ENCODE measurements around the gene CPD.
"Not testable (repeated sequence)": the region's sequence is repeated elsewhere in the genome, so short reads cannot be mapped to it uniquely, and the experiment has no call there.

CPD gene

GRCh38 chr17:30433514-30433913 is 54.8 kb downstream of the CPD start:
- Histone ChIP-seq H3K9me3 (ENCODE audit: insufficient read depth, low read length) (no peaks in the 10 kb centered on the region), H4K20me1 (ENCODE audit: low read depth, low read length) (no peaks in the 10 kb centered on the region), H3K4me3 (ENCODE audit: insufficient read depth, low read length, poor library complexity, severe bottlenecking) (no peak overlapping the region), H3K27ac (ENCODE audit: low read depth, low read length) (no peak overlapping the region), H3K79me2 (ENCODE audit: insufficient read depth, low read length) (no peaks in the 10 kb centered on the region), H3K36me3 (ENCODE audit: low read length) (no peaks in the 10 kb centered on the region), H3K9ac (ENCODE audit: low read length) (no peak overlapping the region), H3K27me3 (ENCODE audit: low read length) (no peaks in the 10 kb centered on the region), H3K9me2 (replicated peaks; ENCODE audit: insufficient read depth, low read length) (no peaks in the 10 kb centered on the region), H3K4me2 (ENCODE audit: low read depth, low read length, poor library complexity, severe bottlenecking) (no peak overlapping the region), H3F3A (ENCODE audit: insufficient read depth) (no peaks in the 10 kb centered on the region; the same call in 1 of the 2 replicates), H2AFZ (ENCODE audit: low read depth, low read length, severe bottlenecking) (no peak overlapping the region)
- TF ChIP-seq CTCF (IDR thresholded peaks at IDR 0.05; ENCODE audit: insufficient read depth, low read length, poor library complexity, severe bottlenecking) (no peak), EZH2phosphoT487 (conservative IDR thresholded peaks at IDR 0.05; ENCODE audit: low read length) (no peak)

- Histone ChIP-seq H3K36me3 (ENCODE audit: low read length) (no peaks in the 10 kb centered on the region), H3K9me2 (replicated peaks; ENCODE audit: insufficient read depth, low read length) (no peaks in the 10 kb centered on the region), H3K9ac (ENCODE audit: low read length) (no peak overlapping the region), H4K20me1 (ENCODE audit: low read depth, low read length) (no peaks in the 10 kb centered on the region), H3K27ac (ENCODE audit: low read depth, low read length) (no peak overlapping the region), H2AFZ (ENCODE audit: low read depth, low read length, severe bottlenecking) (no peak overlapping the region), H3K79me2 (ENCODE audit: insufficient read depth, low read length) (no peaks in the 10 kb centered on the region), H3K4me2 (ENCODE audit: low read depth, low read length, poor library complexity, severe bottlenecking) (no peak overlapping the region), H3K27me3 (ENCODE audit: low read length) (no peaks in the 10 kb centered on the region), H3F3A (ENCODE audit: insufficient read depth) (no peaks in the 10 kb centered on the region), H3K4me3 (ENCODE audit: insufficient read depth, low read length, poor library complexity, severe bottlenecking) (no peak overlapping the region), H3K9me3 (ENCODE audit: insufficient read depth, low read length) (no peaks in the 10 kb centered on the region)
- TF ChIP-seq EZH2phosphoT487 (conservative IDR thresholded peaks at IDR 0.05; ENCODE audit: low read length) (no peak), CTCF (IDR thresholded peaks at IDR 0.05; ENCODE audit: insufficient read depth, low read length, poor library complexity, severe bottlenecking) (no peak)
Measured at GRCh38 chr17:30436729-30437128, 58.0 kb downstream of the CPD start.

- Histone ChIP-seq H3K36me3 (ENCODE audit: low read length) (0 out of 2 replicates have a peak, but pooled peaks cover 2% of the 10 kb centered on the region), H3K27me3 (ENCODE audit: low read length) (no peaks in the 10 kb centered on the region), H2AFZ (ENCODE audit: low read depth, low read length, severe bottlenecking) (no peak overlapping the region), H3K9me3 (ENCODE audit: insufficient read depth, low read length) (no peaks in the 10 kb centered on the region), H3K9me2 (replicated peaks; ENCODE audit: insufficient read depth, low read length) (no peaks in the 10 kb centered on the region), H3K4me2 (ENCODE audit: low read depth, low read length, poor library complexity, severe bottlenecking) (no peak overlapping the region), H3F3A (ENCODE audit: insufficient read depth) (no peaks in the 10 kb centered on the region), H3K9ac (ENCODE audit: low read length) (no peak overlapping the region), H3K4me3 (ENCODE audit: insufficient read depth, low read length, poor library complexity, severe bottlenecking) (no peak overlapping the region), H3K27ac (ENCODE audit: low read depth, low read length) (no peak overlapping the region), H4K20me1 (ENCODE audit: low read depth, low read length) (no peaks in the 10 kb centered on the region), H3K79me2 (ENCODE audit: insufficient read depth, low read length) (no peaks in the 10 kb centered on the region)
- TF ChIP-seq CTCF (IDR thresholded peaks at IDR 0.05; ENCODE audit: insufficient read depth, low read length, poor library complexity, severe bottlenecking) = no peak
Measured at GRCh38 chr17:30443721-30444120, 65.0 kb downstream of the CPD start.

GRCh38 chr17:30446640-30447039 is 67.9 kb downstream of the CPD start:
- H3K4me2 ChIP-seq (ENCODE audit: low read depth, low read length, poor library complexity, severe bottlenecking); H3K27ac ChIP-seq (ENCODE audit: low read depth, low read length); H3K9ac ChIP-seq (ENCODE audit: low read length); H2AFZ ChIP-seq (ENCODE audit: low read depth, low read length, severe bottlenecking); H4K20me1 ChIP-seq (ENCODE audit: low read depth, low read length); H3K4me3 ChIP-seq (ENCODE audit: insufficient read depth, low read length, poor library complexity, severe bottlenecking); H3K27me3 ChIP-seq (ENCODE audit: low read length); H3K79me2 ChIP-seq (ENCODE audit: insufficient read depth, low read length); H3K9me3 ChIP-seq (ENCODE audit: insufficient read depth, low read length); H3F3A ChIP-seq (ENCODE audit: insufficient read depth); H3K9me2 ChIP-seq (replicated peaks; ENCODE audit: insufficient read depth, low read length); H3K36me3 ChIP-seq (ENCODE audit: low read length): not testable (repeated sequence)
